NCI-H1417 (cell line): ENCODE measurements around the gene ANKRD42.

Experiments
- DNase-seq, 3 experiments: peaks; one replicate each; lab custom pipeline; 2025; lab: John Stamatoyannopoulos, UW

ANKRD42 gene

GRCh38 chr11:83287631-83288030, 94.1 kb downstream of the ANKRD42 start:
- no peak for DNase-seq

GRCh38 chr11:83292709-83293456, 99.4 kb downstream of the ANKRD42 start:
- peak; percentile 42 to 80 (median 73) for DNase-seq

GRCh38 chr11:83293457-83293774, 99.9 kb downstream of the ANKRD42 start:
- DNase-seq = no peak

- DNase-seq = no peak
Measured at GRCh38 chr11:83294208-83294607, 100.7 kb downstream of the ANKRD42 start.
